Naive thymus-derived CD4-positive, alpha-beta T cell (primary cell): ENCODE data around the gene CERT1. TPM values are rescaled to one million over a fixed set of nuclear protein-coding genes. Genes with fewer than 3 reads are reported as not detected.

Experiments
- ATAC-seq: fragments of 150-1000 bp; cut with Tn5 transposase; 2 replicates; pipeline ENCODE4 v1.10.0; 2021; ENCODE audit warnings: mild to moderate bottlenecking, moderate library complexity
- CTCF ChIA-PET: fragments of 350-600 bp; sonication (Branson Sonifier 250); formaldehyde crosslinking; loops from one replicate; lab custom pipeline; 2021; ENCODE audit warnings: antibody characterized with exemption; lab: Charles Lee
- POLR2A ChIA-PET: fragments of 350-600 bp; sonication (Branson Sonifier 250); formaldehyde crosslinking; loops from one replicate; lab custom pipeline; 2021; ENCODE audit warnings: antibody characterized with exemption, inconsistent platforms; lab: Charles Lee
- DNase-seq, 9 donors: peaks; one replicate each; pipeline versions ENCODE4 v3.0.0 to v3.0.0-alpha.2; 2020 to 2022; ENCODE audit warnings: mixed read lengths in 1 of 9
- H3K27ac ChIP-seq: one replicate; pipeline ENCODE4 v1.7.0; 2013; ENCODE audit warnings: mild to moderate bottlenecking, low read depth, low read length, moderate library complexity
- H3K27me3 ChIP-seq, 2 donors: one replicate each; pipeline ENCODE4 v1.7.0; 2013; ENCODE audit warnings: low read length in 2 of 2, mild to moderate bottlenecking in 2 of 2, moderate library complexity in 2 of 2; ENCODE audit not compliant: control insufficient read depth in 2 of 2, insufficient read depth in 2 of 2
- H3K36me3 ChIP-seq, 3 experiments: 1 replicate in 2 of 3; 2 replicates in 1 of 3; pipeline ENCODE4 v1.7.0; 2013; ENCODE audit warnings: low read length in 3 of 3, mild to moderate bottlenecking in 3 of 3, moderate library complexity in 1 of 3; ENCODE audit not compliant: insufficient read depth in 3 of 3, control insufficient read depth in 2 of 3
- H3K4me1 ChIP-seq, 2 donors: one replicate each; pipeline ENCODE4 v1.7.0; 2013; ENCODE audit warnings: low read length in 2 of 2, mild to moderate bottlenecking in 2 of 2, moderate library complexity in 1 of 2; ENCODE audit not compliant: control insufficient read depth in 2 of 2, insufficient read depth in 2 of 2
- H3K4me3 ChIP-seq: 2 replicates; pipeline ENCODE4 v1.7.0; 2013; ENCODE audit warnings: mild to moderate bottlenecking, low read length
- H3K9me3 ChIP-seq, 3 experiments: 1 replicate in 2 of 3; 2 replicates in 1 of 3; pipeline ENCODE4 v1.7.0; 2013; ENCODE audit warnings: low read length in 3 of 3; ENCODE audit not compliant: control insufficient read depth in 2 of 3
- H3K27ac Mint-ChIP-seq, 9 donors: one replicate each; pipeline ENCODE4 v1.8.0; 2020 to 2022; ENCODE audit warnings: mixed read lengths in 9 of 9, mild to moderate bottlenecking in 8 of 9, moderate library complexity in 5 of 9, inconsistent platforms in 2 of 9
- H3K27me3 Mint-ChIP-seq, 5 donors: one replicate each; pipeline ENCODE4 v1.8.0; 2021 to 2022; ENCODE audit warnings: mixed read lengths in 5 of 5, mild to moderate bottlenecking in 1 of 5
- H3K36me3 Mint-ChIP-seq, 5 donors: one replicate each; pipeline ENCODE4 v1.8.0; 2020 to 2022; ENCODE audit warnings: mixed read lengths in 5 of 5, mild to moderate bottlenecking in 3 of 5, inconsistent platforms in 1 of 5
- H3K4me1 Mint-ChIP-seq, 7 donors: one replicate each; pipeline ENCODE4 v1.8.0; 2020 to 2022; ENCODE audit warnings: mixed read lengths in 7 of 7, mild to moderate bottlenecking in 3 of 7, inconsistent platforms in 1 of 7
- H3K4me3 Mint-ChIP-seq, 10 donors: one replicate each; pipeline ENCODE4 v1.8.0; 2020 to 2022; ENCODE audit warnings: mild to moderate bottlenecking in 10 of 10, mixed read lengths in 10 of 10, moderate library complexity in 6 of 10, inconsistent platforms in 2 of 10
- H3K9me3 Mint-ChIP-seq, 11 donors: one replicate each; pipeline ENCODE4 v1.8.0; 2020 to 2022; ENCODE audit warnings: mixed read lengths in 11 of 11, mild to moderate bottlenecking in 4 of 11, inconsistent platforms in 1 of 11, moderate library complexity in 1 of 11
- intact Hi-C, 2 donors: fragments of 100-400 bp; cut with micrococcal nuclease; formaldehyde crosslinking; loops; one replicate each; pipeline ENCODE4 v1.15.1; 2023
- polyA plus RNA-seq, 2 donors: library from polyadenylated mRNA; unstranded; fragments of 300-500 nt; fragmentation: Illumina TruSeq; gene quantifications; one replicate each; pipeline ENCODE4 v1.2.3, GENCODE V29; 2021
- total RNA-seq, 6 experiments: library from RNA in 5 of 6; stranded (reverse) in 5 of 6; gene quantifications; 1 replicate in 5 of 6; 2 replicates in 1 of 6; pipeline ENCODE4 v1.2.3 and lab custom pipeline; 2021 to 2026

The CERT1 gene
- total and polyA plus RNA-seq, 7 experiments from 2014 or later, result 13.3 to 60.4 (median 37.7) TPM

DNA sequence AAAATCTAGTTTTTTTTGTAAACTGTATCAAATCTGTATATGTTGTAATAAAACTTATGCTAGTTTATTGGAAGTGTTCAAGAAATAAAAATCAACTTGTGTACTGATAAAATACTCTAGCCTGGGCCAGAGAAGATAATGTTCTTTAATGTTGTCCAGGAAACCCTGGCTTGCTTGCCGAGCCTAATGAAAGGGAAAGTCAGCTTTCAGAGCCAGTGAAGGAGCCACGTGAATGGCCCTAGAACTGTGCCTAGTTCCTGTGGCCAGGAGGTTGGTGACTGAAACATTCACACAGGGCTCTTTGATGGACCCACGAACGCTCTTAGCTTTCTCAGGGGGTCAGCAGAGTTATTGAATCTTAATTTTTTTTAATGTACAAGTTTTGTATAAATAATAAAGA is 150.1 kb downstream of the CERT1 start:
- CTCF ChIA-PET, result no interaction called here
- intact Hi-C loops, result no loop called here
- Mint-ChIP-seq H3K27me3 (no peaks in the 10 kb centered on the region), H3K27ac (peak overlapping the region in 1 of 9 donors; percentile 16), H3K4me1 (peaks cover 0 to 4% (median 0%) of the 10 kb centered on the region in 7 donors), H3K36me3 (peaks cover 12 to 37% (median 24%) of the 10 kb centered on the region in 5 donors), H3K9me3 (no peaks in the 10 kb centered on the region), H3K4me3 (no peak overlapping the region)
- Histone ChIP-seq H3K4me1 (no peaks in the 10 kb centered on the region), H3K27ac (no peak overlapping the region), H3K27me3 (no peaks in the 10 kb centered on the region), H3K4me3 (no peak overlapping the region), H3K9me3 (no peaks in the 10 kb centered on the region), H3K36me3 (peaks cover 0 to 47% (median 12%) of the 10 kb centered on the region in 3 experiments)
- POLR2A ChIA-PET, result no interaction called here
- ATAC-seq (no peak), DNase-seq (no peak)

DNA sequence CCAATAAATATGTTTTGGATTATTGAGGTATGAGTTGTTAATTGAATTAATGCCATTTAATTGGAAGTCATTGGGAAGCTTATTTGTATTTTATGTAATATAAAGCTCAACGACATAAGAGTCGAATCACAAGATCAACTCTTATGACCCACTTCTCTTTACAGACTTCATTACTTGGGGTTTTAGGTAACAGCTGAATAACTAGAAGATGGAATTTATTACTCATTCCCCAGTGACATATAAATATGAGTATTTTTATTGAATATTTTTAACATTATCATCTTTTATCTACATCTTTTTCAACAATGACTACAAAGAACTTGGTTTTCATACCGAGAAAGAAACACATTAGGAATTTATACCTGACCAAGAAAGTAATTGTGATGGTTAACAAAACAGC is 153.3 kb downstream of the CERT1 start:
- no peak overlapping the region for H3K4me3 ChIP-seq
- Mint-ChIP-seq H3K27ac (no peak overlapping the region), H3K4me3 (no peak overlapping the region), H3K27me3 (no peaks in the 10 kb centered on the region), H3K9me3 (no peaks in the 10 kb centered on the region), H3K4me1 (peaks cover 0 to 1% (median 0%) of the 10 kb centered on the region in 7 donors), H3K36me3 (peaks cover 12 to 52% (median 34%) of the 10 kb centered on the region in 5 donors)
- no peak for ATAC-seq
- intact Hi-C loops, result no loop called here
- H3K27me3 ChIP-seq, result no peaks in the 10 kb centered on the region
- ChIA-PET CTCF (no interaction called here), POLR2A (no interaction called here)
- H3K9me3 ChIP-seq, result no peaks in the 10 kb centered on the region
- peaks cover 4 to 58% (median 26%) of the 10 kb centered on the region in 3 experiments for H3K36me3 ChIP-seq
- DNase-seq, result no peak
- H3K4me1 ChIP-seq, result no peaks in the 10 kb centered on the region
- no peak overlapping the region for H3K27ac ChIP-seq

DNA sequence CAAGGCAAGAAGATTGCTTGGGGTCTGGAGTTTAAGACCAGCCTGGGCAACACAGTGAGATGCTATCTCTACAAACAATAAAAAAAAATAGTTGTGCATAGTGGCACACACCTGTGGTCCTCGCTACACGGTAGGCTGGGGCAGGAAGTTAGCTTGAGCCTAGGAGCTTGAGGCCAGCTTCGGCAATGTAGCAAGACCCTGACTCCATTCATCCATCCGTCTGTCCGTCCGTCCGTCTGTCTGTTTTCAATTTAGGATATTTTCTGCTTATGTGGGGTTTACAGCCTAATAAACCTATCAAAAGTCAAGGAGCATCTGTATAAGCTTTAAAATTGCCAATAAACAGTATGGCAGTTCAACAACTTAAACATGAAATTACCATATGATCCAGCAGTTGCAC is 154.7 kb downstream of the CERT1 start:
- DNase-seq (no peak), ATAC-seq (no peak)
- no peaks in the 10 kb centered on the region for H3K27me3 ChIP-seq
- Mint-ChIP-seq H3K4me1 (peaks cover 0 to 1% (median 0%) of the 10 kb centered on the region in 7 donors), H3K4me3 (no peak overlapping the region), H3K9me3 (no peaks in the 10 kb centered on the region), H3K27me3 (no peaks in the 10 kb centered on the region), H3K36me3 (peaks cover 12 to 58% (median 40%) of the 10 kb centered on the region in 5 donors), H3K27ac (no peak overlapping the region)
- H3K9me3 ChIP-seq, result no peaks in the 10 kb centered on the region
- ChIA-PET POLR2A (no interaction called here), CTCF (no interaction called here)
- H3K27ac ChIP-seq, result no peak overlapping the region
- intact Hi-C loops, result no loop called here
- no peaks in the 10 kb centered on the region for H3K4me1 ChIP-seq
- H3K4me3 ChIP-seq, result no peak overlapping the region
- H3K36me3 ChIP-seq, result peaks cover 4 to 64% (median 26%) of the 10 kb centered on the region in 3 experiments

DNA sequence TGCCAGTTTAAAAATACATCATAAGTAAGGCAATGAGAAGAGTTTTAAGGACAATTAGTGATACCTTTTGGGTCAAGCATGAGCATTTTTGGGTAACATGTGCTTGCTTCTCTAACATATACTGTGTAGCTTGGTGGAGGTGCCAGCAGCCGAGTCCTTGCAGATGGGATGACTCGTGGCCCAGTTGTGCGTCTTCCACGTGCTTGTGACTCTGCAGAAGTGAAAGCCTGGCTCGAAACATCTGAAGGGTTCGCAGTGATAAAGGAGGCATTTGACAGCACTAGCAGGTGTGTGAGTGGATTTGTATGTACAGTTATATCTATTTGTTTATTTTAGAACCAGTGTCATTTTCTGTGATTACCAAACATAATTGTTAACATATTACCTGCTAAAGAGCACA is 156.2 kb downstream of the CERT1 start:
- ChIA-PET POLR2A (no interaction called here), CTCF (interaction anchor here (0.7 kb wide), 1 partner anchor 68 kb away, joined by 3 read pairs; no protein-coding TSS in a partner anchor)
- no peaks in the 10 kb centered on the region for H3K9me3 Mint-ChIP-seq

DNA sequence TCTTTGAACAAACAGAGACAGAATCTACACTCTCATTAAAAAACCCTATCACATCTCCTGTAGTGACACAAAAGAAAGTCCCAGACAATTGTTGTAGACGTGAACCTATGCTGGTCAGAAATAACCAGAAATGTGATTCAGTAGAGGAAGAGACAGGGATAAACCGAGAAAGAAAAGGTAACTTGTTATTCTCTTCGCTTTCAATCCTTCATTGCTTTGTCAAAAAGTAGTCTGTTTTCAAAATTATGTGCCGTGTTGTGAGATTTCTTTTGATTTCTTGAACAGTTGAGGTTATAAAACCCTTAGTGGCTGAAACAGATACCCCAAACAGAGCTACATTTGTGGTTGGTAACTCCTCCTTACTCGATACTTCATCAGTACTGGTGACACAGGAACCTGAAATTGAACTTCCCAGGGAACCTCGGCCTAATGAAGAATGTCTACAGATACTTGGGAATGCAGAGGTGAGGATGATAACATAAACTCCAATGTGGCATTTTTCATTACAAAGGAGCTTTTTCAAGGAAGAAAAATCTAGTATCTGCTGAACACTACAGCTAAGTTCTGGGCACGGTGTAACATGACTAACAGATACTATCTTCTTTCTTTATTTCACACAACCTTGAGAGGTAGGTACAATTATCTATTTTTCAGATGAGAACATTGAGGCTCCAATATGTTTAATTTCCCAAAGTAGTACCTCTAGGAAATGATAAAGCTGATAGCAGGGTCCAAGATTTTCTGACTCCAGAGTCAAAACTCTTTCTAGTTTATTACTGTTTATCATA is 160.1 kb downstream of the CERT1 start:
- intact Hi-C loops, result no loop called here
- H3K27me3 Mint-ChIP-seq, result no peaks in the 10 kb centered on the region
- Histone ChIP-seq H3K27me3 (no peaks in the 10 kb centered on the region), H3K36me3 (peaks cover 8 to 58% (median 29%) of the 10 kb centered on the region in 3 experiments), H3K27ac (no peak overlapping the region), H3K9me3 (no peaks in the 10 kb centered on the region), H3K4me3 (no peak overlapping the region), H3K4me1 (no peaks in the 10 kb centered on the region)
- ChIA-PET POLR2A (interaction anchor here (0.5 to 2.5 kb wide), 4 partner anchors 15 to 1173 kb away, joined by 3 to 5 read pairs (median 3); partner anchors contain the start of gene HMGCR), CTCF (interaction anchor here (1.1 kb wide), 1 partner anchor 14 kb away, joined by 3 read pairs; the partner anchor contains the start of gene HMGCR)
- no peaks in the 10 kb centered on the region for H3K9me3 Mint-ChIP-seq
- H3K36me3 Mint-ChIP-seq, result peaks cover 18 to 58% (median 40%) of the 10 kb centered on the region in 5 donors
- H3K4me3 Mint-ChIP-seq, result no peak overlapping the region
- peak overlapping the region in 3 of 9 donors; percentile 9 to 62 (median 57) for H3K27ac Mint-ChIP-seq
- DNase-seq (no peak), ATAC-seq (no peak)
- peaks cover 0 to 24% (median 0%) of the 10 kb centered on the region in 7 donors for H3K4me1 Mint-ChIP-seq

More for the DNA sequence above, 156.2 kb downstream of the CERT1 start:
- H3K4me1 ChIP-seq, result no peaks in the 10 kb centered on the region
- no peak overlapping the region for H3K27ac Mint-ChIP-seq
- H3K27me3 Mint-ChIP-seq, result no peaks in the 10 kb centered on the region
- ATAC-seq, result no peak
- H3K9me3 ChIP-seq, result no peaks in the 10 kb centered on the region
- peaks cover 0 to 13% (median 0%) of the 10 kb centered on the region in 7 donors for H3K4me1 Mint-ChIP-seq
- H3K4me3 ChIP-seq, result no peak overlapping the region
- intact Hi-C loops, result no loop called here
- H3K27me3 ChIP-seq, result no peaks in the 10 kb centered on the region
- no peak overlapping the region for H3K4me3 Mint-ChIP-seq
- DNase-seq, result no peak
- peaks cover 8 to 68% (median 21%) of the 10 kb centered on the region in 3 experiments for H3K36me3 ChIP-seq
- no peak overlapping the region for H3K27ac ChIP-seq
- peaks cover 22 to 63% (median 45%) of the 10 kb centered on the region in 5 donors for H3K36me3 Mint-ChIP-seq

DNA sequence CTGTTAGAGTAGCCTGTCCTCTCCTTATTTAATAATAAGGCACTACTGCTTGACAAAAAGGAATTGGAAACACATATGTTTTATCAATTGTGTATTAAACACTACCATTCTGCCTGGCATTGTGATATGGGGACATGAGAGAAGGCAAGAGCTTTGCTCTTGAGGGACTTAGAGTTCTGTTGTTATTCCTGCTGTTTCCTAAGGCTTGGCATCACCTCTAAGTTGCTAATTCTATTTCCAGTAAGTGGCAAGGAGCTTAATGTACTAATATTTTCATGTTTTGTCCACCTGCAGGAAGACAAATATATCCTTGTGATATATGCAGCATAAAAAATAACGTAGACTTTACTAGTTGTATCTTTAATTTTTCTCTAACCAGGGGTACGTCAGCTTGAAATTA is 161.8 kb downstream of the CERT1 start:
- CTCF ChIA-PET, result no interaction called here
- intact Hi-C loops, result no loop called here
- no peak overlapping the region for H3K27ac Mint-ChIP-seq
- POLR2A ChIA-PET, result no interaction called here
- Histone ChIP-seq H3K27me3 (no peaks in the 10 kb centered on the region), H3K36me3 (peaks cover 8 to 55% (median 22%) of the 10 kb centered on the region in 3 experiments), H3K27ac (no peak overlapping the region), H3K4me1 (no peaks in the 10 kb centered on the region), H3K4me3 (no peak overlapping the region), H3K9me3 (no peaks in the 10 kb centered on the region)
- H3K36me3 Mint-ChIP-seq, result peaks cover 18 to 57% (median 36%) of the 10 kb centered on the region in 5 donors
- no peak overlapping the region for H3K4me3 Mint-ChIP-seq
- no peaks in the 10 kb centered on the region for H3K9me3 Mint-ChIP-seq
- H3K27me3 Mint-ChIP-seq, result no peaks in the 10 kb centered on the region
- H3K4me1 Mint-ChIP-seq, result peaks cover 0 to 24% (median 0%) of the 10 kb centered on the region in 7 donors
- DNase-seq (no peak), ATAC-seq (no peak)
